KOPT-K1 (cell line): Measurements from ENCODE around the gene CD52.

Experiments
- H3K27ac ChIP-seq: fragments of 200-600 bp; sonication (generic); 2 replicates; pipeline ENCODE4 v1.5.1; 2016; ENCODE audit warnings: antibody characterized with exemption, mild to moderate bottlenecking, low read depth, low read length; ENCODE audit not compliant: poor library complexity, severe bottlenecking
- H3K36me3 ChIP-seq: fragments of 200-600 bp; sonication (generic); 2 replicates; pipeline ENCODE4 v1.5.1; 2017; ENCODE audit warnings: antibody characterized with exemption, mild to moderate bottlenecking, low read length, moderate library complexity; ENCODE audit not compliant: insufficient read depth
- H3K9me3 ChIP-seq: fragments of 200-600 bp; sonication (generic); 2 replicates; pipeline ENCODE4 v1.5.1; 2017; ENCODE audit warnings: antibody characterized with exemption, low read length, mild to moderate bottlenecking; ENCODE audit not compliant: insufficient read depth, poor library complexity, severe bottlenecking

The CD52 gene

GRCh38 chr1:26317612-26318337 lies at the start of gene CD52:
TSS of gene CD52 (plus strand) at chr1:26317958. CDS start at chr1:26318018, 60 bp downstream.
- Histone ChIP-seq H3K36me3 (no peaks in the 10 kb centered on the region), H3K9me3 (no peaks in the 10 kb centered on the region), H3K27ac (peak within 1 kb of the TSS; percentile 85)

GRCh38 chr1:26268290-26269197 lies 49.2 kb upstream of the CD52 start:
- Histone ChIP-seq H3K36me3 (peaks cover 100% of the 10 kb centered on the region), H3K27ac (no peak overlapping the region), H3K9me3 (peaks cover 11% of the 10 kb centered on the region)

GRCh38 chr1:26269198-26269550 lies 48.6 kb upstream of the CD52 start:
- Histone ChIP-seq H3K27ac (no peak overlapping the region), H3K9me3 (peaks cover 11% of the 10 kb centered on the region), H3K36me3 (peaks cover 98% of the 10 kb centered on the region)

- Histone ChIP-seq H3K9me3 (no peaks in the 10 kb centered on the region), H3K36me3 (peaks cover 89% of the 10 kb centered on the region), H3K27ac (no peak overlapping the region)
These were observed 42.8 kb upstream of the CD52 start for GRCh38 chr1:26274801-26275425.

- no peaks in the 10 kb centered on the region for H3K9me3 ChIP-seq
- peak overlapping the region; percentile 9 for H3K27ac ChIP-seq
- H3K36me3 ChIP-seq = peaks cover 81% of the 10 kb centered on the region
These were observed 42.0 kb upstream of the CD52 start for GRCh38 chr1:26275580-26276431.

GRCh38 chr1:26276432-26276838 lies 41.3 kb upstream of the CD52 start:
- Histone ChIP-seq H3K9me3 (no peaks in the 10 kb centered on the region), H3K36me3 (peaks cover 81% of the 10 kb centered on the region), H3K27ac (peak overlapping the region; percentile 9)

GRCh38 chr1:26277261-26277661 lies 40.5 kb upstream of the CD52 start:
- Histone ChIP-seq H3K36me3 (peaks cover 81% of the 10 kb centered on the region), H3K27ac (no peak overlapping the region), H3K9me3 (no peaks in the 10 kb centered on the region)

- Histone ChIP-seq H3K9me3 (no peaks in the 10 kb centered on the region), H3K27ac (peak overlapping the region; percentile 13), H3K36me3 (peaks cover 80% of the 10 kb centered on the region)
These were observed 40.0 kb upstream of the CD52 start for GRCh38 chr1:26277719-26278118.

GRCh38 chr1:26278303-26278702 lies 39.5 kb upstream of the CD52 start:
- H3K27ac ChIP-seq = peak overlapping the region; percentile 13
- peaks cover 79% of the 10 kb centered on the region for H3K36me3 ChIP-seq
- H3K9me3 ChIP-seq = no peaks in the 10 kb centered on the region

GRCh38 chr1:26278724-26279455 lies 38.9 kb upstream of the CD52 start:
- no peaks in the 10 kb centered on the region for H3K9me3 ChIP-seq
- peaks cover 78% of the 10 kb centered on the region for H3K36me3 ChIP-seq
- H3K27ac ChIP-seq = peak overlapping the region; percentile 73

GRCh38 chr1:26279456-26280332 lies 38.1 kb upstream of the CD52 start, which contains the start of gene SH3BGRL3:
TSS of gene SH3BGRL3 (plus strand) at chr1:26280086. CDS start at chr1:26280156, 70 bp downstream.
- Histone ChIP-seq H3K9me3 (no peaks in the 10 kb centered on the region), H3K36me3 (peaks cover 70% of the 10 kb centered on the region), H3K27ac (peak within 1 kb of the TSS; percentile 73)

GRCh38 chr1:26280333-26281042 lies 37.3 kb upstream of the CD52 start:
- H3K9me3 ChIP-seq = no peaks in the 10 kb centered on the region
- peak overlapping the region; percentile 73 for H3K27ac ChIP-seq
- H3K36me3 ChIP-seq = peaks cover 62% of the 10 kb centered on the region
